ENCODE data around the gene RARG. TPM values are rescaled to one million over a fixed set of nuclear protein-coding genes. Genes with fewer than 3 reads are reported as not detected.

Gene RARG
- total RNA-seq, 4 donors from 2014 or later, result 2.6 to 15.4 (median 7.6) TPM; not detected in 1

DNA sequence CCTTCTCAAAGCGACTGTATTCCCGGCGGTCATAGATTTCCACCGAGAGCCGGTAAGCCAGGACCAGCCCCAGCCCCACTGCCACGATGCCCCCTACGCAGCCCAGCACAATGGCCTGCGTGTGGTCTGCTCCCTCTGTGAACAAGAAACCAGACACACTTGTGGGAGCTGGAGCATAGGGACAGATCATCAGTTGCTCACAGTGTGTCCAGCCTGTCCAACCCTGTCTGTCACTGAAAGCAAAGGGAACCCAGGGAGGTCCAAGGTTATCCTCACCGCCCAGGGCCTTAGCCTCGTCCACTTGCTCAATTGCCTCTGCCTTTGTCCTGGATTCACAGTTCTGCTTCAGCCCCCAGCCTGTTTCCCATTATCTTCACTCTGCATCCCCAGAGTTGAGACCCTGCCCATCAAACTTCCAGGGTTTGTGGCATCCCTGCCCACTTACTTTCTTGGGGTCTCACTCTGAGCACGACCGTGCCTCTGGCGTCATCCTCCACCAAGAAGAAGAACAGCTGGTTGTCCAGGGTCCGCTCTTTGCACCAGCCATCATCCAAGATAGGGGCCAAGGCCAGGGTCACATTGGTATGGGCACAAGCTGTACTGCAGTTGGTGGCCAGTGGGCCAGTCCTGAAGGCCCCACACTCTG lies 40.0 kb downstream of the RARG start:
- TF ChIP-seq EP300 (IDR thresholded peaks at IDR 0.05; ENCODE audit: low read depth) (no peak), POLR2A (IDR thresholded peaks at IDR 0.05) (no peak), POLR2AphosphoS5 (IDR thresholded peaks at IDR 0.05) (no peak)
- TF ChIP-seq, protein P1, sequence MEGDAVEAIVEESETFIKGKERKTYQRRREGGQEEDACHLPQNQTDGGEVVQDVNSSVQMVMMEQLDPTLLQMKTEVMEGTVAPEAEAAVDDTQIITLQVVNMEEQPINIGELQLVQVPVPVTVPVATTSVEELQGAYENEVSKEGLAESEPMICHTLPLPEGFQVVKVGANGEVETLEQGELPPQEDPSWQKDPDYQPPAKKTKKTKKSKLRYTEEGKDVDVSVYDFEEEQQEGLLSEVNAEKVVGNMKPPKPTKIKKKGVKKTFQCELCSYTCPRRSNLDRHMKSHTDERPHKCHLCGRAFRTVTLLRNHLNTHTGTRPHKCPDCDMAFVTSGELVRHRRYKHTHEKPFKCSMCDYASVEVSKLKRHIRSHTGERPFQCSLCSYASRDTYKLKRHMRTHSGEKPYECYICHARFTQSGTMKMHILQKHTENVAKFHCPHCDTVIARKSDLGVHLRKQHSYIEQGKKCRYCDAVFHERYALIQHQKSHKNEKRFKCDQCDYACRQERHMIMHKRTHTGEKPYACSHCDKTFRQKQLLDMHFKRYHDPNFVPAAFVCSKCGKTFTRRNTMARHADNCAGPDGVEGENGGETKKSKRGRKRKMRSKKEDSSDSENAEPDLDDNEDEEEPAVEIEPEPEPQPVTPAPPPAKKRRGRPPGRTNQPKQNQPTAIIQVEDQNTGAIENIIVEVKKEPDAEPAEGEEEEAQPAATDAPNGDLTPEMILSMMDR (IDR thresholded peaks at IDR 0.05), result no peak
- 91 to 98% methylated on average over 6 to 14 of the region's 14 CpGs for WGBS, 2 donors (ENCODE audit: low coverage in 1 of 2)
- Histone ChIP-seq H3K27me3 (no peaks in the 10 kb centered on the region), H3K4me3 (no peak overlapping the region), H3K27ac (no peak overlapping the region), H3K9me3 (no peaks in the 10 kb centered on the region), H3K4me1 (peaks cover 0 to 6% (median 0%) of the 10 kb centered on the region in 4 donors), H3K36me3 (peaks cover 0 to 13% (median 7%) of the 10 kb centered on the region in 4 donors)
- intact Hi-C loops (cut with DNase I; ENCODE audit: low total_unique reads), result loop anchor here (10.0 kb wide), 1 partner anchor 127 kb away; no protein-coding TSS in a partner anchor
- no peak for DNase-seq
- in situ Hi-C loops (cut with MboI; ENCODE audit: low pct_ligation_motif_present in 1 of 4, low pct_unique_long_range_greater_than_20kb in 1 of 4, low sequenced_read_pairs in 3 of 4), result loop anchor here in 1 of 4 donors (25.0 kb wide), 1 partner anchor 130 kb away; the partner anchor contains the start of gene TNS2

DNA sequence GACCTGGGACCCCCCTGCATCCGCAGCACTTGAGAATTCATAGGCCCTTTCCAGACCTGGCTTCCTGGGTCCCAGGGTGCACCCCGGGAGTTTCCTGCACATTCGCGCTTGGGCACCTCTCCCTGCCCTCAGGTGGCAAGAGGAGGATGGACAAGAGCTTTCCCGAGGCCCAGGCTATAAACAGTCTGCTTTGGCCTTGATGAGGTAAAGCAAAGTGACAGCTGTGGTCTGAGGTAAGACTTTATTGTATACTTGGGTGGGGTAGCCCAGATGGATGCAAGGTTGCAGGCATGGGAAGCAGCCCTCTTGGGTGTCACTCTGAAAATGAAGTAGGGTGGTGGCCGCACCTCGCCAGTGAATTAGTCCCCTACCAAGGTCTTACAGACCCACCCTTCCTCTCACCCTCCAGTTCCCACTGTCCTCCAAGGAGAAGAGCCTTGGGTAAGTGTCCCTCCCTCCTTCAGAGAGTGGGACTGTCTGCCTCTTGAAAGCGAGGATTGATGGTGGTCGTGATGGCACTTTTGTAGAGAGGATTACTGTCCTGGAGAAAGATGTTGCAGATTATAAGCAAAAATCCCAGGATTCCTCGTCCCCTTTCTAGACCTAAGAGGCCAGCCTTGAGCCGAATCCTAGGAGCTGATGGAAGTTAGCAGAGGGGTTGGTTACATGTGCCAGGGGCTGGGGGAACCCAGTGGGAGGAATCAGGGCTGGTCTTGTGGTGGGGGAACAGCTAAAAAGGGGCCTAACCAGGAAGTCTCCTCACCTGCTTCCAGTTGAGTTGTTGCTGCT lies 40.7 kb downstream of the RARG start:
- peaks cover 0 to 6% (median 0%) of the 10 kb centered on the region in 4 donors for H3K4me1 ChIP-seq
- no peak for DNase-seq
- 78 to 80% methylated on average over 1 to 11 of the region's 11 CpGs for WGBS, 2 donors (ENCODE audit: low coverage in 1 of 2)
- no peaks in the 10 kb centered on the region for H3K9me3 ChIP-seq
- no peaks in the 10 kb centered on the region for H3K27me3 ChIP-seq
- intact Hi-C loops (cut with DNase I; ENCODE audit: low total_unique reads), result loop anchor here (10.0 kb wide), 1 partner anchor 126 kb away; no protein-coding TSS in a partner anchor
- H3K36me3 ChIP-seq, result peaks cover 0 to 20% (median 13%) of the 10 kb centered on the region in 4 donors
- in situ Hi-C loops (cut with MboI; ENCODE audit: low pct_ligation_motif_present in 1 of 4, low pct_unique_long_range_greater_than_20kb in 1 of 4, low sequenced_read_pairs in 3 of 4), result loop anchor here in 1 of 4 donors (25.0 kb wide), 1 partner anchor 129 kb away; the partner anchor contains the start of gene TNS2
- no peak overlapping the region for H3K27ac ChIP-seq
- H3K4me3 ChIP-seq, result no peak overlapping the region
- TF ChIP-seq POLR2AphosphoS5 (IDR thresholded peaks at IDR 0.05), result peak in 1 of 3 donors; percentile 7
- TF ChIP-seq POLR2A (IDR thresholded peaks at IDR 0.05), result no peak
- TF ChIP-seq, protein P1 (IDR thresholded peaks at IDR 0.05), result no peak

DNA sequence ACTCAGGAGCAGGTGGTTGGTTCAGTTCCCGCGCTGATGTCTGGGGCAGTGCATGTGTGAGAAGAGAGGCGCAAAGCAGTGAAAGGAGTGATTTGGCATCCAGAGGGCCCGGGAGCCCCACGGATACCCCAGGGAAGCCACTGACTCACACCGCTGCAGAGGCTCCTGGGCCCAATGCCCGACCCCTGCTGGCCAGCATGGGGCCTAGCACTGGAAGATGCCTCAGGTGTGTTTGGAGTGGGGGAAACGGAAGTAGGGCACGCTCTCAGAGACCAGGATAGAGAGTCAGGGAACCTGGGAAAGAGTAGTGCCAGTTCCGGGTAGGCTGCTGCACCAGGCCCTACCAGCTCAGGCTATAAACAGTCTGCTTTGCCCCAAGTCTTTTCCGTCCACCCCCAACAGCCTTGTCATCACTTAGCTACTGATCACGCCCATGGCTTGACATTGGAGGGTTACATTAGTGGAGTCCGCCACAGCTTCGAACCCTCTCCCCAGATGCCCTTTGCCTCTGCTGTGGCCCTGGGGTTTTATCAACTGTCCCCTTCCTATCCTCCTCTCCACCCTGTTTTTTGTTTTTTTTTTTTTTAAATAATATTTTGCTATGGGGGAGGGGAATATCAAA lies 41.8 kb downstream of the RARG start:
- peak; percentile 44 for DNase-seq
- WGBS, 2 donors (ENCODE audit: low coverage in 1 of 2), result 47% methylated on average over 14 of the region's 14 CpGs; no CpG with 5 or more reads in 1 of the 2 donors
- intact Hi-C loops (cut with DNase I; ENCODE audit: low total_unique reads), result loop anchor here (10.0 kb wide), 1 partner anchor 125 kb away; no protein-coding TSS in a partner anchor
- TF ChIP-seq EP300 (IDR thresholded peaks at IDR 0.05; ENCODE audit: low read depth), result no peak
- TF ChIP-seq POLR2A (IDR thresholded peaks at IDR 0.05), result no peak
- TF ChIP-seq POLR2AphosphoS5 (IDR thresholded peaks at IDR 0.05), result peak in 1 of 3 donors; percentile 9
- TF ChIP-seq, protein P1 (IDR thresholded peaks at IDR 0.05), result peak; percentile 67 to 78 (median 75)
- Histone ChIP-seq H3K4me1 (peaks cover 0 to 6% (median 0%) of the 10 kb centered on the region in 4 donors), H3K27me3 (no peaks in the 10 kb centered on the region), H3K4me3 (no peak overlapping the region), H3K27ac (peak overlapping the region in 1 of 4 donors; percentile 6), H3K36me3 (peaks cover 0 to 30% (median 19%) of the 10 kb centered on the region in 4 donors), H3K9me3 (no peaks in the 10 kb centered on the region)
- in situ Hi-C loops (cut with MboI; ENCODE audit: low pct_ligation_motif_present in 1 of 4, low pct_unique_long_range_greater_than_20kb in 1 of 4, low sequenced_read_pairs in 3 of 4), result loop anchor here in 1 of 4 donors (25.0 kb wide), 1 partner anchor 128 kb away; the partner anchor contains the start of gene TNS2

Data from transverse colon (tissue), 4 donors.